ENCODE results near the gene FTMT.

Gene FTMT

DNA sequence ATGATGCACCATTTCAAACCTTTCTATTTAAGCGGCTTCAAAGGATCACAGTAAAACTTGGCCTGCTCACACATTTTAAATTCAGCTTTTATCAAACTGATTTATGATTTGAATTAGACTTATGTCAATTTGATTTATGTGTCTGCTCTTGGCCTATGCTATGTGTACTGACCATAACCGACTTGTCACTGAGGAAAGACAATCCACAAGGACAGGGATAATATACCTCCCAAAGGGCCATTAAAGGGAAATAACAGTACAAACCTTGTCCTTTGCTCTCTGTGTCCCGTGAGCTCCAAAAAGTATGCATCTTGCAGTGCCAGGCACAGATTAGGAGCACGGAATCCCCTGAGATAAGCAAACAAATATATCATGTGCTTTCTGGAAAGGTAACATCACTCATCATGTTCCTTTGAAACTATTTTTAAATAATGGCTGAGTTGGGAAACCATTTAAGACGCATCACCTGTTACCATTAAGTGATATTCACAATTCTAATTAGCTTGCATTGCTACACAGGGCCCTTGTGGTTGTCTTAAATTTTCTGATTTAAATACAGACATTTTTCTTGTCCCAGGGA is 31.9 kb upstream of the FTMT start:
- H3K9me3 ChIP-seq (ENCODE audit: insufficient read depth, low read depth, low read length), result peaks cover 2% of the 10 kb centered on the region
- H3K18ac ChIP-seq (ENCODE audit: low read length), result no peak overlapping the region
- H3K79me1 ChIP-seq (ENCODE audit: low read length), result no peaks in the 10 kb centered on the region
- no peak overlapping the region for H3K4me2 ChIP-seq (ENCODE audit: low read length)
- H2AK5ac ChIP-seq (ENCODE audit: low read length), result no peak overlapping the region
- H3K4me1 ChIP-seq (ENCODE audit: control insufficient read depth in 1 of 2, insufficient read depth in 2 of 2, low read length in 2 of 2), result no peaks in the 10 kb centered on the region
- H3K27ac ChIP-seq (ENCODE audit: low read depth, low read length), result no peak overlapping the region
- H3K4me3 ChIP-seq (ENCODE audit: low read depth, low read length), result no peak overlapping the region
- no peak overlapping the region for H3K4ac ChIP-seq (ENCODE audit: low read depth, low read length)
- no peak overlapping the region for H4K91ac ChIP-seq (ENCODE audit: low read depth, low read length)
- no peak overlapping the region for H4K8ac ChIP-seq (ENCODE audit: low read depth, low read length)
- WGBS (ENCODE audit: extremely low coverage, insufficient coverage, insufficient read length), result no CpG with 5 or more reads among the region's 5 CpGs
- no peaks in the 10 kb centered on the region for H3K79me2 ChIP-seq (ENCODE audit: control insufficient read depth, insufficient read depth, low read length, poor library complexity)
- H3K9ac ChIP-seq (ENCODE audit: low read length), result no peak overlapping the region
- H3K14ac ChIP-seq (ENCODE audit: low read length), result no peak overlapping the region
- no peak overlapping the region for H4K12ac ChIP-seq (ENCODE audit: low read depth, low read length)
- no peak overlapping the region for H2BK5ac ChIP-seq (ENCODE audit: low read depth, low read length, poor library complexity)
- H3K36me3 ChIP-seq (ENCODE audit: control insufficient read depth in 1 of 2, insufficient read depth in 2 of 2, low read length in 2 of 2), result no peaks in the 10 kb centered on the region
- no peak overlapping the region for H3K23ac ChIP-seq (ENCODE audit: low read length)
- H2BK120ac ChIP-seq (ENCODE audit: insufficient read depth, low read length, poor library complexity), result no peak overlapping the region
- no peak overlapping the region for H2BK12ac ChIP-seq (ENCODE audit: low read length)
- no peaks in the 10 kb centered on the region for H3K27me3 ChIP-seq (ENCODE audit: insufficient read depth, low read length)
- H2AFZ ChIP-seq (ENCODE audit: insufficient read depth, low read length, poor library complexity), result no peak overlapping the region
- DNase-seq, result no peak

GRCh38 chr5:121833617-121834016 is 18.1 kb upstream of the FTMT start:
- Histone ChIP-seq H2AK5ac (ENCODE audit: low read length) (no peak overlapping the region), H2AFZ (ENCODE audit: insufficient read depth, low read length, poor library complexity) (no peak overlapping the region), H3K36me3 (ENCODE audit: control insufficient read depth in 1 of 2, insufficient read depth in 2 of 2, low read length in 2 of 2) (no peaks in the 10 kb centered on the region), H3K9ac (ENCODE audit: low read length) (no peak overlapping the region), H2BK120ac (ENCODE audit: insufficient read depth, low read length, poor library complexity) (no peak overlapping the region), H3K4me3 (ENCODE audit: low read depth, low read length) (no peak overlapping the region), H4K91ac (ENCODE audit: low read depth, low read length) (no peak overlapping the region), H3K9me3 (ENCODE audit: insufficient read depth, low read depth, low read length) (peaks cover 2% of the 10 kb centered on the region), H3K79me2 (ENCODE audit: control insufficient read depth, insufficient read depth, low read length, poor library complexity) (no peaks in the 10 kb centered on the region), H3K27ac (ENCODE audit: low read depth, low read length) (no peak overlapping the region), H3K4ac (ENCODE audit: low read depth, low read length) (no peak overlapping the region), H4K12ac (ENCODE audit: low read depth, low read length) (no peak overlapping the region), H2BK12ac (ENCODE audit: low read length) (no peak overlapping the region), H2BK5ac (ENCODE audit: low read depth, low read length, poor library complexity) (no peak overlapping the region), H3K27me3 (ENCODE audit: insufficient read depth, low read length) (no peaks in the 10 kb centered on the region), H3K23ac (ENCODE audit: low read length) (no peak overlapping the region), H3K79me1 (ENCODE audit: low read length) (no peaks in the 10 kb centered on the region), H3K18ac (ENCODE audit: low read length) (no peak overlapping the region), H3K4me1 (ENCODE audit: control insufficient read depth in 1 of 2, insufficient read depth in 2 of 2, low read length in 2 of 2) (no peaks in the 10 kb centered on the region), H3K14ac (ENCODE audit: low read length) (no peak overlapping the region), H4K8ac (ENCODE audit: low read depth, low read length) (no peak overlapping the region), H3K4me2 (ENCODE audit: low read length) (no peak overlapping the region)
- no peak for DNase-seq
- no CpG with 5 or more reads among the region's 1 CpG for WGBS (ENCODE audit: extremely low coverage, insufficient coverage, insufficient read length)

- Histone ChIP-seq H2BK5ac (ENCODE audit: low read depth, low read length, poor library complexity) (no peak overlapping the region), H3K23ac (ENCODE audit: low read length) (no peak overlapping the region), H2BK120ac (ENCODE audit: insufficient read depth, low read length, poor library complexity) (no peak overlapping the region), H2AFZ (ENCODE audit: insufficient read depth, low read length, poor library complexity) (no peak overlapping the region), H3K79me2 (ENCODE audit: control insufficient read depth, insufficient read depth, low read length, poor library complexity) (no peaks in the 10 kb centered on the region), H4K12ac (ENCODE audit: low read depth, low read length) (no peak overlapping the region), H3K36me3 (ENCODE audit: control insufficient read depth in 1 of 2, insufficient read depth in 2 of 2, low read length in 2 of 2) (no peaks in the 10 kb centered on the region), H4K91ac (ENCODE audit: low read depth, low read length) (no peak overlapping the region), H3K9me3 (ENCODE audit: insufficient read depth, low read depth, low read length) (peaks cover 2% of the 10 kb centered on the region), H3K4me2 (ENCODE audit: low read length) (no peak overlapping the region), H3K27me3 (ENCODE audit: insufficient read depth, low read length) (no peaks in the 10 kb centered on the region), H3K9ac (ENCODE audit: low read length) (no peak overlapping the region), H3K4me1 (ENCODE audit: control insufficient read depth in 1 of 2, insufficient read depth in 2 of 2, low read length in 2 of 2) (no peaks in the 10 kb centered on the region), H3K4ac (ENCODE audit: low read depth, low read length) (no peak overlapping the region), H2AK5ac (ENCODE audit: low read length) (no peak overlapping the region), H3K27ac (ENCODE audit: low read depth, low read length) (no peak overlapping the region), H3K4me3 (ENCODE audit: low read depth, low read length) (no peak overlapping the region), H3K18ac (ENCODE audit: low read length) (no peak overlapping the region), H2BK12ac (ENCODE audit: low read length) (no peak overlapping the region), H3K14ac (ENCODE audit: low read length) (no peak overlapping the region), H4K8ac (ENCODE audit: low read depth, low read length) (no peak overlapping the region), H3K79me1 (ENCODE audit: low read length) (no peaks in the 10 kb centered on the region)
- no CpG with 5 or more reads among the region's 2 CpGs for WGBS (ENCODE audit: extremely low coverage, insufficient coverage, insufficient read length)
- DNase-seq, result no peak
These were observed 17.7 kb upstream of the FTMT start for GRCh38 chr5:121834021-121834420.

DNA sequence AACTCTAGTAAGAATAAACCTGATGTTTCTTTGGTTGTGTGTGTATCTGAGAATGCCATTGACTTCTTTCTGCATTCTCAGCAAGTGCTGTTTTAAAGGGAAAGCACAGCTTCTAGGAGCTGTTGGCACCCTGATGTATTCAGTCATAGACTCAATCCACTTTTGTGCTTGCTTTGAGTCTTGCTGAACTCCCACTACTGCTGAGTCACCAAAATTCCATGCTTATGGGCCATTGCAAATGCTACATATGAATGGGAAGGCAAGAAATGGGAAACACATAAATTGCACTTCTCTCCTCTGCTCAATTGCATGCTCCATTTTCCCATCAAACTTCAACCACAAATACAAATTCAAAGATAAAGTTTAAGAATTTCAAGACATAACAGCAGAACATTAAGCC is 9.8 kb upstream of the FTMT start:
- Histone ChIP-seq H3K27me3 (ENCODE audit: insufficient read depth, low read length) (no peaks in the 10 kb centered on the region), H3K14ac (ENCODE audit: low read length) (no peak overlapping the region), H3K9ac (ENCODE audit: low read length) (no peak overlapping the region), H3K4me1 (ENCODE audit: control insufficient read depth in 1 of 2, insufficient read depth in 2 of 2, low read length in 2 of 2) (no peaks in the 10 kb centered on the region), H2BK5ac (ENCODE audit: low read depth, low read length, poor library complexity) (no peak overlapping the region), H3K9me3 (ENCODE audit: insufficient read depth, low read depth, low read length) (no peaks in the 10 kb centered on the region), H3K23ac (ENCODE audit: low read length) (no peak overlapping the region), H2AK5ac (ENCODE audit: low read length) (no peak overlapping the region), H4K12ac (ENCODE audit: low read depth, low read length) (no peak overlapping the region), H4K8ac (ENCODE audit: low read depth, low read length) (no peak overlapping the region), H3K4me3 (ENCODE audit: low read depth, low read length) (no peak overlapping the region), H3K79me2 (ENCODE audit: control insufficient read depth, insufficient read depth, low read length, poor library complexity) (no peaks in the 10 kb centered on the region), H3K4ac (ENCODE audit: low read depth, low read length) (no peak overlapping the region), H4K91ac (ENCODE audit: low read depth, low read length) (no peak overlapping the region), H2BK12ac (ENCODE audit: low read length) (no peak overlapping the region), H3K4me2 (ENCODE audit: low read length) (no peak overlapping the region), H3K27ac (ENCODE audit: low read depth, low read length) (no peak overlapping the region), H2AFZ (ENCODE audit: insufficient read depth, low read length, poor library complexity) (no peak overlapping the region), H3K36me3 (ENCODE audit: control insufficient read depth in 1 of 2, insufficient read depth in 2 of 2, low read length in 2 of 2) (no peaks in the 10 kb centered on the region), H3K79me1 (ENCODE audit: low read length) (no peaks in the 10 kb centered on the region), H3K18ac (ENCODE audit: low read length) (no peak overlapping the region), H2BK120ac (ENCODE audit: insufficient read depth, low read length, poor library complexity) (no peak overlapping the region)
- DNase-seq, result no peak

Measured in trophoblast cell (in vitro differentiated cells and primary cell).